Small intestine (tissue), 7 donors: ENCODE data around the gene C1orf35. TPM values are rescaled to one million over a fixed set of nuclear protein-coding genes. Genes with fewer than 3 reads are reported as not detected.

Source experiments
- DNase-seq, 2 donors: peaks; one replicate each; pipeline versions ENCODE4 v3.0.0 to v3.0.0-alpha.2; 2013
- FAIRE-seq: peaks from 2 replicates; lab custom pipeline; 2012; peaks lifted over from hg19 to GRCh38; lab: Jason Lieb, UNC
- H3K27ac ChIP-seq, 3 donors: one replicate each; pipeline ENCODE4 v1.5.1; 2013; ENCODE audit warnings: low read length in 2 of 3, mild to moderate bottlenecking in 2 of 3, control low read depth in 1 of 3, inconsistent platforms in 1 of 3, low read depth in 1 of 3, moderate library complexity in 1 of 3
- H3K27me3 ChIP-seq, 3 donors: one replicate each; pipeline ENCODE4 v1.6.1; 2013; ENCODE audit warnings: low read length in 3 of 3, inconsistent platforms in 1 of 3; ENCODE audit not compliant: control insufficient read depth in 3 of 3, insufficient read depth in 3 of 3
- H3K36me3 ChIP-seq, 3 donors: one replicate each; pipeline ENCODE4 v1.6.1; 2013; ENCODE audit warnings: low read length in 3 of 3, inconsistent platforms in 1 of 3, low read depth in 1 of 3, mild to moderate bottlenecking in 1 of 3, moderate library complexity in 1 of 3; ENCODE audit not compliant: control insufficient read depth in 3 of 3, insufficient read depth in 2 of 3
- H3K4me1 ChIP-seq, 3 donors: one replicate each; pipeline ENCODE4 v1.6.1; 2013; ENCODE audit warnings: low read length in 2 of 3, inconsistent platforms in 1 of 3, low read depth in 1 of 3, mild to moderate bottlenecking in 1 of 3, moderate library complexity in 1 of 3; ENCODE audit not compliant: control insufficient read depth in 3 of 3, insufficient read depth in 2 of 3
- H3K4me3 ChIP-seq, 3 donors: one replicate each; pipeline ENCODE4 v1.5.1; 2013; ENCODE audit warnings: low read length in 3 of 3, control low read depth in 1 of 3, inconsistent platforms in 1 of 3, low read depth in 1 of 3, mild to moderate bottlenecking in 1 of 3, moderate library complexity in 1 of 3
- H3K9me3 ChIP-seq, 2 donors: one replicate each; pipeline ENCODE4 v1.6.1; 2013; ENCODE audit warnings: low read depth in 1 of 2, low read length in 1 of 2; ENCODE audit not compliant: control insufficient read depth in 2 of 2, insufficient read depth in 1 of 2
- WGBS, 3 donors: extraction: QIAGEN DNeasy Blood & Tissue Kit; methylation state at CpG; one replicate each; pipeline ENCODE4 v1.1.7; 2013; 5-methylcytosine and 5-hydroxymethylcytosine counted together
- polyA plus RNA-seq, 4 donors: library from polyadenylated mRNA; stranded (reverse) in 3 of 4; unstranded in 1 of 4; fragments of 200-250 nt in 3 of 4; fragments of 120-200 nt in 1 of 4; gene quantifications; one replicate each; pipeline versions ENCODE4 v1.2.1 to v1.2.3, GENCODE V29; 2013
- donor health status: healthy with polysubstance abuse.
- donor health status: control.
- donor health status: control.
- donor health status: Bipolar disorder and iron deficiency.
- donor health status: healthy.

Gene C1orf35
- polyA plus RNA-seq, 4 donors = 15.4 to 18.1 (median 16.0) TPM

DNA sequence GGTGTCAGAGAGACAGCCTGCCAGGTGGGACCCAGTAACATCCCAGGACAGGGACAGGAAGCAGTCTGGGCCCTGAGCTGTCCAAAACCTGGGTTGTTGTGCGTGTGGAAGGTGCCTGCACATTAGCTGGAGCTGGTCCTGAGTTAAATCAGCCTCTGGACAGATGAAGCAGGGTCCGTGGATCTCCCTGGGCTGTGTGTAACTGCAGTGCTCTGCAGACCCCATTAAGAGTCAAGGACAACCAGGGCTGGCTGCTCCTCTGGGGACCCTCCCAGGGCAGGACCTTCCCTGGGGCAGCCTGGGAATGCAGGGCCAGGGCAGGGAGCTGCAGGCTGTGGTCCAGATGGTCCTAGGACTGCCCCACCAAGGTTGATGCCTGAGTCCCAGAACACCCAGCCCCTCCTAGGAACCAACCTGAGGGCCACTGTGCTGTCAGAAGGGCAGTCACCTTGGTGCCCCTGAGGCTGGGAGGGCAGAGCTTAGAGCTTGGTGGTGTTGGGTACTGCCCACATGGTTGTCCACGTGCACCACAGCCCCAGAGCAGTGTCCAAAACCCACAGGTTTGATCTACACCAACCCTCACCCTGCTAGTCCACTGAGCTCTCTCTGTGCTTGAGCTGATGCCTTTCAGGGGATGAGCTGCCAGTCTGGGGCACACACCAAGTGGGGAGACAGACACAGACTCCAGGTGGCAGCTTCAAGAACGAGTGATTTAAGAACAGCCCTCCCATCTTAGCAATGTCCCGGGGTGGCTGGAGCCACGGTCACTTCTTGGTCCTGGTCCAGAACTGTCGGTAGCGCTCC, 3.1 kb upstream of the C1orf35 start:
- no peak for DNase-seq

DNA sequence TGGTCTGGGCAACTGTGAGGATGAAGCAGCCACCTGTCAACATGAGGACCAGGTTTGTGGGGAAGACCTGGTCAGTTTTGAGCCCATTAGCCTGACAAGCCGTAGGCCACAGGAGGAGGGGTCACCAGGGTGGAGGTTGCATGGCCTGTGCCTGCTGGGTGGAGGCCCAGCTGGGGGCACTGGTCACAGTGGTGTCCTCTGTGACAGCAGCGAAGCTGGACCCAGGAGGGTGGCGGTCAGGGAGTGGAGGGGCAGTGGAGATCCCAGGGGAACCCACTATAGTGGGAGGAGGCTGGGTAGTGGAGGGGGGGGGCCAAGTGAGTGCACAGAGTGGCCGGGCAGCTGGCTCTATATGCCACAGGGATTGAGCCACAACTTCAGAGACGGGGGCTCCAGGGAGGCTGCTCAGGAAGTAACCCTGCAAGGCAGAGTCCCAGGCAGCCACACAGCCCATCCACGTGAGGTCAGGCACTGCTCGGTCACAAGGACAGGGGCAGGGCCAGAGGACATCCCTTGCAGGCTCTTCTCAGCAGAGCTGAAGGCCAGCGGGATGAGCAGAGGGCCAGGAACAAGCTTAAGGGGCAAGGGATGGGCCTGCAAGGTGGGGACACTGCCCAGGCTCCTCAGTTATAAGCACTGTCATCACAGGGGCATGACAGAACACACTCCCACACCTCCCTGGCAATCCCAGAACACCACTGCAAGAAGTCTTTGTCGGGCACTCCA, 2.3 kb upstream of the C1orf35 start:
- Histone ChIP-seq H3K27ac (no peak overlapping the region), H3K9me3 (no peaks in the 10 kb centered on the region), H3K4me3 (no peak overlapping the region), H3K36me3 (peaks cover 0 to 46% (median 0%) of the 10 kb centered on the region in 3 donors), H3K4me1 (peaks cover 5 to 29% (median 8%) of the 10 kb centered on the region in 3 donors), H3K27me3 (no peaks in the 10 kb centered on the region)
- WGBS, 3 donors = 79 to 87% (median 85%) methylated on average over 8 to 9 of the region's 9 CpGs
- FAIRE-seq (no peak), DNase-seq (no peak)

More for the DNA sequence above, 3.1 kb upstream of the C1orf35 start:
- H3K27me3 ChIP-seq = no peaks in the 10 kb centered on the region
- no peak overlapping the region for H3K27ac ChIP-seq
- 86 to 90% (median 89%) methylated on average over 8 of the region's 8 CpGs for WGBS, 3 donors
- H3K4me1 ChIP-seq = peaks cover 5 to 36% (median 8%) of the 10 kb centered on the region in 3 donors
- H3K36me3 ChIP-seq = peaks cover 0 to 39% (median 0%) of the 10 kb centered on the region in 3 donors
- H3K4me3 ChIP-seq = no peak overlapping the region
- FAIRE-seq = no peak
- no peaks in the 10 kb centered on the region for H3K9me3 ChIP-seq

DNA sequence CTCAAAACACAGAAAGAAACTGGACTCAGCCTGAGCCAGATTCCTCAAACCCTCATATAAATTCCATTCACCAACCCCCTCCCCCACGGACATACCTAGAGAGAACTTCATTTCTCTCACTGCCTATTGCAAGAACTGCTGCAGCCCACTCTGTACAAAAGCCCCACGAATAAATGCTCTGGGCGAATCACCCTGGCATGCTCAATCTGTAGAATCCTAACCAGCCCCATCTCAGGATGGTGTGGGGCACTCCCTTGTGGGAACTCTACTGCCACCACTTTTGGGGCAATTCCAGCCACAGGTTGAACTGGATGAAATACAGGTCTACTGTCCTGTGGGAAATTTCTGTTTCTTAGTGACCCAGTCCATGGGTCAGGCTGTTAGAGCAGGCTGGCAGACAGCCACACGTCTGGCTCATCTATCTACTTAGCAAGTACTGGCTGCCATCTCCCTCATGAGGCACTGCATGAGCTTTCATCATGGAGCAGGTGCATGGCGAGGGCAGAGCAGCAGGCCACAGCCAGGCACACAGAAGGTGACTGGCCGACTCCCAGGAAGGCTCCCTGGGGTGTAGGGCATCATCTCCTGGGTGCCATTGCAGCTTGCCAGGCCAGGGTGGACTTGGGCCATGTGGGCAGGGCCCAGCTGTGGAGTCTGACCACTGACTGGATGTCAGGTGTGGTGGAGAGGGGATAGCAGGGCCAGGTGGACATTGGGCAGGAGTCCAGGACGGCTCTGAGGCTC, 1.6 kb upstream of the C1orf35 start:
- FAIRE-seq (no peak), DNase-seq (no peak)
- WGBS, 3 donors = 62 to 68% (median 66%) methylated on average over 7 of the region's 7 CpGs
- Histone ChIP-seq H3K4me3 (no peak overlapping the region), H3K36me3 (peaks cover 0 to 54% (median 0%) of the 10 kb centered on the region in 3 donors), H3K27ac (no peak overlapping the region), H3K9me3 (no peaks in the 10 kb centered on the region), H3K27me3 (no peaks in the 10 kb centered on the region), H3K4me1 (peaks cover 4 to 23% (median 5%) of the 10 kb centered on the region in 3 donors)

DNA sequence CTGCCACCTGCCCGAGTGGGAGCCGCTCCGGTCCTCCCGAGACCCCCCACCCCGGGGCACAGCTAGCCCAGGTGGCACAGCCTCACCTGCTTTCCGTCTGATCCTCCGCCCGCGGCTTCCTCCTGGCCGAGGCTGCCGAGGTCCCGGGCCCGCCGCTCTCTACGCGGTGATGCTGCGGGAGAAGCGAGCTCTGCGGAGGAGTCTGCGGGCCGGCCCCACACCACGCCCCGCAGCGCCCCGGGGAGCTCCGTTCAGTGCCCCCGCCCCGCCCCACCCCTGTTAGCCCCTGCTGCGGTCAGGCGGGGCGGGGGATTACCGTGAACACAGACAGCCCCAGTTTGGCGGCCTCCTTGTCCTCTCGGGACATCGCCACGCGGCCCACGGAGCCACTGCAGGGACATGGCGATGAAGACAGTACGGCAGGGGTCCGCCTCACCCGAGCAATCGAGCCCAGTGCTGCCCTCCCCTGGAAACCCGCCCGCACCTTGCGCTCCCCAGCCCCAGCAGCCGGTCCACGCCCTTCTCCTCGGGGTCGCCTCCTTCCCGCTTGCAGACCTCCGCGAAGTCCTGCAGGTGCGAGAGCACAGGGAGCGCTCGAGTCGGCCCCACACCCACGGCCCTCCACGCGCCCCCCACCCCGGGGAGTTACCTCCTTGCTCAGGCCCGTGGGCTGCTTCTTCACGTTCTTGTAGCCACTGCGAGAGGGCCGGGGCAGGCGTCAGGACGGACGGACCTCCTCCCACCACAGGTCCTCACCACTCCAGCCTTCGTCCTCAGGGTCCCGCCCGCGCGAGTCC, 933 bp downstream of the C1orf35 start:
- Histone ChIP-seq H3K4me3 (peak overlapping the region; percentile 79 to 86 (median 85)), H3K36me3 (peaks cover 0 to 68% (median 11%) of the 10 kb centered on the region in 3 donors), H3K27me3 (no peaks in the 10 kb centered on the region), H3K9me3 (no peaks in the 10 kb centered on the region), H3K4me1 (peaks cover 0 to 13% (median 0%) of the 10 kb centered on the region in 3 donors), H3K27ac (peak overlapping the region; percentile 66 to 97 (median 91))
- FAIRE-seq (no peak), DNase-seq (peak; percentile 54 to 75)
- WGBS, 3 donors = 1 to 5% (median 2%) methylated on average over 47 to 73 of the region's 73 CpGs

DNA sequence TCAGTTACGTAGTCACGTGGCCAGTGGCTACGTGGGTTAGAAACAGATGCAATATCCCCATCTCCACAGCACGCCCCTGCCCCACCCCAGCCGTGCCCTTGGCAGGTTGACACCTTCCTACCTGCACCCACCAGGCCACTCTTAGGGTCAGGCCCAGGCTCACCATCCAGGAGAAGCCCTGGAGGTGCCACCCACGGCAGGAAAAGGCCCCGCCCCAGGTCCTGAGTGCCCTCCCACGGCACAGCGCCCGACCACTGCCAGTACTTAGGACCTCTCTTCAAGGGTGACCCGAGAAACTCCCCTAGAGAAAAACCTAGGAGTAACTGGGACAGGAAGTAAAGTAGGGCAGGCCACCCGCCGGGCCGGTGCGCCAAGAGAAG, 1.5 kb downstream of the C1orf35 start:
- no peak for DNase-seq
- Histone ChIP-seq H3K9me3 (no peaks in the 10 kb centered on the region), H3K27me3 (no peaks in the 10 kb centered on the region), H3K4me3 (peak overlapping the region; percentile 79 to 86 (median 85)), H3K4me1 (peaks cover 0 to 13% (median 0%) of the 10 kb centered on the region in 3 donors), H3K36me3 (peaks cover 0 to 68% (median 11%) of the 10 kb centered on the region in 3 donors), H3K27ac (peak overlapping the region in 1 of 3 donors; percentile 20)
- 6 to 37% (median 17%) methylated on average over 13 to 15 of the region's 15 CpGs for WGBS, 3 donors
- FAIRE-seq = no peak

DNA sequence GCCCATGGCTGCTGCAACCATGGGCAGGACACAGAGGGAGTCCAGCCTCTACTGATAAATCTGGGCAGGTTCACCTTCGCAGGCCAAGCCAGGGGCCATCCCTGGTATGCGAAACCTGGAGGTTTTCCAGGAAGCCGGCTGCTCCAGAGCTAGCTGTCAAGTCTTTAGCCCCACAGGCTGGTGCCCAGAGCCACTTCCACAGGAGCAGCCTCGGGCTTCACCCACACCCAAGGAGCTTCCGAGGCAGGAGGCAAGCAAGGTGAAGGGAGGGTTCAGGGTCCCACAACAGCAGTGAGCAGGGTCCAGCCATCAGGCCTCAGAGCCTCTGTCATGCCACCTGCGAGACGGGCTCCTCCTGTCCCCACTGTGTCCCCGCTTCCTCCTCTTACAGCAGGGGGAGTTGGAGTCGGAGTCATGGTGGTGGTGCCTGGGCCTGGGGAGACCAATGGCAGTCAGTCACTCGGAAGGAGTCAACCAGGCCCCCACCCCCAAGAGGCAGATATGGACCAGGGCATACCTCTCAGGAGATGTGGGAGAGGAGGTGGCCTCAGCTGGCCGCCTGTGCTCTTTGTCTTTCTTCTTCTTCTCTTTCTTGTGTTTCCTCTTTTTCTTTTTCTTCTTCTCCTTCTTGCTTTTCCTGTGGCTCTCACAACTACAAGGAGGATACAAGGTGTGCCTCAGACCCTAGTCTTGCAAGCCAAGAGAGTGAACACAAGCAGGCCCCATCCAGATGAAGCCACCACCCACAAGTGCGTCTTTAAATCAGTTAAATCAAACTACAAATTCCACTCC, 2.1 kb downstream of the C1orf35 start:
- Histone ChIP-seq H3K36me3 (peaks cover 0 to 68% (median 11%) of the 10 kb centered on the region in 3 donors), H3K4me1 (peaks cover 0 to 13% (median 0%) of the 10 kb centered on the region in 3 donors), H3K27ac (peak overlapping the region in 1 of 3 donors; percentile 35)

DNA sequence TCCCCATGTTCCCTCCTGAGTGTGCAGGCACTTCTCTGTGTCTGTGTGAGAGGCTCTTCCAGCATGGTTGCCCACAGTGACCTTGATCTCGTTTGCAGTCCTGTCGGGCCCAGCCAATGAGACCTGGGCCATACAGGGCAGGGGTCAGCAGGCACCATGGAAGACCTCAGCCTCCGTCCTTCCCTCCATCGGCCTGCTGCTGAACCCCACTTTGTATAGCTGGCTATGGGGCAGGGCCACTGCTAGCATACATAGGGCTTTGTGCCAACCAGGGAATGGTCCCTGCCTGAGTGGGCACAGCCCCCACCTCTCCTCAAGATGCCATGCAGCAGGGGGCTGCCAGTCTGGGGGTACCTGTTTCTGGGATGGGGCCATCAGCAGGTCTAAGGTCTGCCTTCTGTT, 3.8 kb downstream of the C1orf35 start:
- Histone ChIP-seq H3K9me3 (peaks cover 2 to 14% of the 10 kb centered on the region in 2 donors), H3K4me1 (peaks cover 0 to 13% (median 0%) of the 10 kb centered on the region in 3 donors), H3K27me3 (no peaks in the 10 kb centered on the region), H3K4me3 (no peak overlapping the region), H3K27ac (no peak overlapping the region), H3K36me3 (peaks cover 0 to 71% (median 13%) of the 10 kb centered on the region in 3 donors)
- 50 to 67% (median 53%) methylated on average over 4 of the region's 4 CpGs for WGBS, 3 donors
- DNase-seq (no peak), FAIRE-seq (no peak)

More for the DNA sequence above, 2.1 kb downstream of the C1orf35 start:
- FAIRE-seq (no peak), DNase-seq (no peak)
- H3K9me3 ChIP-seq = no peaks in the 10 kb centered on the region
- H3K27me3 ChIP-seq = no peaks in the 10 kb centered on the region
- H3K4me3 ChIP-seq = no peak overlapping the region
- WGBS, 3 donors = 72 to 77% (median 76%) methylated on average over 11 to 12 of the region's 12 CpGs
